CD4-positive, alpha-beta T cell treated with Interleukin-1 beta for 1 hour (primary cell): Measurements from ENCODE around the gene MGAT3.
"Not testable (repeated sequence)": the region's sequence is repeated elsewhere in the genome, so short reads cannot be mapped to it uniquely, and the experiment has no call there.

ENCODE experiments used
- DNase-seq, 2 donors: peaks; one replicate each; pipeline ENCODE4 v3.0.0-alpha.2; 2020 to 2022

The MGAT3 gene

GRCh38 chr22:39518996-39519680 lies 62.3 kb downstream of the MGAT3 start:
- no peak for DNase-seq

- DNase-seq, result peak in 1 of 2 donors; percentile 97
Measured at GRCh38 chr22:39519681-39520225, 62.9 kb downstream of the MGAT3 start.

- DNase-seq, result peak in 1 of 2 donors; percentile 98
Measured at GRCh38 chr22:39520226-39521105, 63.7 kb downstream of the MGAT3 start, which contains the start of gene ATF4. Gene ATF4 (plus strand): TSS chr22:39520562. CDS start chr22:39521446, 884 bp downstream.

- DNase-seq, result peak in 1 of 2 donors; percentile 79
Measured at GRCh38 chr22:39521106-39521885, 64.5 kb downstream of the MGAT3 start.

DNA sequence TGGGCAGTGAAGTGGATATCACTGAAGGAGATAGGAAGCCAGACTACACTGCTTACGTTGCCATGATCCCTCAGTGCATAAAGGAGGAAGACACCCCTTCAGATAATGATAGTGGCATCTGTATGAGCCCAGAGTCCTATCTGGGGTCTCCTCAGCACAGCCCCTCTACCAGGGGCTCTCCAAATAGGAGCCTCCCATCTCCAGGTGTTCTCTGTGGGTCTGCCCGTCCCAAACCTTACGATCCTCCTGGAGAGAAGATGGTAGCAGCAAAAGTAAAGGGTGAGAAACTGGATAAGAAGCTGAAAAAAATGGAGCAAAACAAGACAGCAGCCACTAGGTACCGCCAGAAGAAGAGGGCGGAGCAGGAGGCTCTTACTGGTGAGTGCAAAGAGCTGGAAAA lies 65.3 kb downstream of the MGAT3 start:
- DNase-seq, result not testable (repeated sequence)

GRCh38 chr22:39522567-39523300 lies 65.9 kb downstream of the MGAT3 start:
- peak in 1 of 2 donors; percentile 19 for DNase-seq

DNA sequence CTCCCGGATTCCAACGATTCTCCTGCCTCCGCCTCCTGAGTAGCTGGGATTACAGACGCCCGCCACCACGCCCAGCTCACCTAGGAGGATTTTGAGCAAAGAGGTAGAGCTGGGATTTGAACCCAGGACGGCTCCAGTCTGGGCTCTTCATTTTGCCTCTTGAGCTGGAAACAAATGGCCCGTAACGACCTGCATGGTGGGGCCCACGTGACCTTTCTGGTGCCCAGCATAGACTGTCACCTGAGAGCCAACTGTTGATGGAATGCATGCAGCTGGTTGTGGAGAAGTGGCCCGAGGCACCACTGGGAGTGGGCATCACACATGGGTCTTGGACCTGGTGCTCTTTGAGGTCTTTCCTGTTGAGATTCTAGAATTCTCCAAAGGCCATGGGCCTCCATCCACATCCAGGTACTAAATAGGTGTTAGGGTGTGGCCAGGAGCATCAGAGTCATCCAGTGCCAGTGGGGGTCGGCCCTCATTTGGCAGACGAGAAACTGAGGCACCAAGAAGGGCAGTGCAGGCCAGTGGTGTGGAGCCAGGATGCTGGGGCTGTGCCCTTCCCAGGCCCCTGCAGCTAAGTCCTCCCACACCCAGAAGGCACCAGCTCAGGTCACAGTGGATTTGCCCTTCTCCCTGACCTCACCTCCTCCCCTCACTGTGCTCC lies 67.4 kb downstream of the MGAT3 start:
- no peak for DNase-seq

- DNase-seq, result no peak
Measured at GRCh38 chr22:39524753-39525657, 68.2 kb downstream of the MGAT3 start.

DNA sequence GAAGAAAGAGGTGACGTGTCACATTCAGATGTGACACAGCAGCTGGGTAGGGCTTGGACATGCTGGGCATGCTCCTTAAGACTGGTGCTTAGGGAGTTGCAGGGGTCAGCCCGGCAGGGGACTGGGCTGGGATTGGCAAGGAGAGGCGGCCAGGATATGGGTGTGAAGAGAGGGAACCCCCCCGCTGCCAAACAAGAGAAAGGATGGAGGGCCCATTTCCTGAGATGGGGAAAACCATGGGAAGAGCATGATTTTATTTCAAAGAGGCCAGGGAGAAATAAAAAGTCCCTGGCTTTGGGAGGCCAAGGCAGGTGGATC lies 68.8 kb downstream of the MGAT3 start:
- DNase-seq, result no peak

- DNase-seq, result peak; percentile 35 to 46
Measured at GRCh38 chr22:39526736-39527171, 69.9 kb downstream of the MGAT3 start.

DNA sequence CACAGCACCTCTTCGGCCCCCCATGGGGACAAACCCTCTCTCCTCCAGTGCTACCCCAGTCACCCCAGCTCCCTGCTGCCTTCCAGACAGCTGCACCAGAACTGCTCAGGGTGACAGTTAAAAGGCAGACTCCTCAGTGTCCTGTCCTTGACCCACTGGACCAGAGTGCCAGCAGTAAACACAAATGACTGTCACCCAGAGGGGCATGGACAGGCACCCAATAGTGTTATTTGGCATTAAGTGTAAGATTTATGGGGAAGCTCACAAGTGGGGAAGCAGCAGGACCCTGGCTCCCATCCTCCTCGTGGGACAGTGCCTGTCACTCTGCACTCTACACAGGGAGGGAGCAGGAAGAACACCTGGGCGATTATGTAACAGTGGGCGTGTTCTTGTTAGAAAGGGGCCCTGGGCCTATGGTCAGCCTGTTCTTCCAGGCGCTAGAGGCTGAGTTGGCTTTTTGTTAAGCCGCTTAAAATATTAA lies 70.7 kb downstream of the MGAT3 start:
- no peak for DNase-seq

DNA sequence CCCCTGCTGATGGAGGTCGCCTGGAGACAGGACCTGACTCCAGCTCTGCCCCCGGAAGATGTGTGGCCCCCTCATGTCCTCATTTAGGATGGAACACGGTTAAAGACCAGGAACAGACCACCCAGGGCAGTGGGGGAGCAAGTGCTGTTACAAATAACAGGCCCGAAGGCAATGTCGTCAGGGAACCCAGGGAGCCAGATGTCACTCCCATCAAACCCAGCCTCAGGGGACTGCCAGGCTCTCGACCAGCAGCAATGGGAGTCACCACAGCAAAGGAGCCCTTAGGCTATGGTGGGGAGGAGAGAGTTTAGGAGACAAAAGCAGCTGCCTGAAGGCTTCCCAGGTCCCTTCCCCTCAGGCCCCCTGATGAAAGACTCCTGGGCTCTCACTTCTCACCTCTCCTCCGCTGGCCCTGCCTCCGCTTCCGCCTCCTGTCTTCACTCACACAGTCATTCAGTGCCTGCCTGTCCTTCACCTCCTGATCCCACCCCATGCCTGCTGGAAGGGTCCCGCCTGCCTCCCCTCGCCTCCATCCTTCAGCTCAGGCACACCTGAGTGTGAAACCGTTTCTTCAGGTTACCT lies 71.4 kb downstream of the MGAT3 start:
- no peak for DNase-seq

- peak; percentile 92 to 94 for DNase-seq
Measured at GRCh38 chr22:39528681-39529486, 72.1 kb downstream of the MGAT3 start.

GRCh38 chr22:39529487-39529851 lies 72.7 kb downstream of the MGAT3 start:
- no peak for DNase-seq

- no peak for DNase-seq
Measured at GRCh38 chr22:39530116-39530515, 73.3 kb downstream of the MGAT3 start.

DNA sequence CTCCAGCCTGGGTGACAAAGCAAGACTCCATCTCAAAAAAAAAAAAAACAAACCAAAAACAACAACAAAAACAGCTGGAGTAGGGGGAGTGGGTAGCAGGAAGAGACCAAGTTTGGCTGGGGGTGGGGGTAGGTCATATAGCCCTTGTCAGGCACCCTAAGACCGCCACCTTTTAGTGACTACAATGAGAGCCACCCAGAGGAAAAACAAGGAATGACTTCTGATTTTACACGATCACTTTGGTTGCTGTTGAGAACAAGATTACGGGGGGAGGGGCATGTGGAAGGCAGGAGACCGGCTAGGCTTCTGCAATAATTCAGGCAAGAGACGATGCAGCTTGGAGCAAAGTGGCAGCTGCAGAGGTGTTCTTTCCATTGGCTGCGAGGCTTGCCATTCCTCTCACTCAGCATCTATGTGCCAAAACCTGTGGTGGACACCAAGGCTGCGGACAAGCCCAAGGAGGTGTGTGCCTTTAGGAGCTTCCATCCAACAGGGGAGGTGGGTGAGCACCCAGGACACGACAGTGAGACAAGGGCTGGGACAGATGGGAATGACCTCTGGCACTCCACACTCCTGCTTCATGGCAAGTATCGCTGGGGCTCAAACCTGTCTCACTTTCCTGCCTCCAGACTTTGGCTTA lies 74.0 kb downstream of the MGAT3 start:
- DNase-seq, result peak in 1 of 2 donors; percentile 49

GRCh38 chr22:39532215-39533073 lies 75.6 kb downstream of the MGAT3 start, which contains the start of gene RPS19BP1:
Gene RPS19BP1 (minus strand): TSS chr22:39532748. CDS start chr22:39532738, 10 bp downstream.
- DNase-seq, result peak; percentile 99 to 100
